Spleen (tissue), 11 donors: ENCODE data around the gene YIPF3. TPM values are rescaled to one million over a fixed set of nuclear protein-coding genes. Genes with fewer than 3 reads are reported as not detected.

ENCODE experiments used
- DNase-seq: peaks from one replicate; pipeline ENCODE4 v3.0.0-alpha.2; 2020
- H3K27ac ChIP-seq, 8 donors: fragments of 200-600 bp; sonication (generic) in 7 of 8; 1 replicate in 4 of 8; 2 replicates in 4 of 8; pipeline versions ENCODE4 v1.5.0 to v1.8.0; 2016 to 2021; ENCODE audit warnings: inconsistent platforms in 4 of 8, mild to moderate bottlenecking in 4 of 8, moderate library complexity in 1 of 8
- H3K27me3 ChIP-seq, 7 donors: fragments of 200-600 bp; sonication (generic) in 6 of 7; replicated peaks in 1 of 7; 1 replicate in 4 of 7; 2 replicates in 3 of 7; pipeline versions ENCODE4 v1.5.0 to v1.8.0; 2016 to 2021; ENCODE audit warnings: inconsistent platforms in 3 of 7, mild to moderate bottlenecking in 1 of 7
- H3K36me3 ChIP-seq, 6 donors: fragments of 200-600 bp; sonication (generic) in 5 of 6; 1 replicate in 4 of 6; 2 replicates in 2 of 6; pipeline versions ENCODE4 v1.5.0 to v1.8.0; 2016 to 2021; ENCODE audit warnings: inconsistent platforms in 2 of 6
- H3K4me1 ChIP-seq, 6 donors: fragments of 200-600 bp; sonication (generic) in 5 of 6; 1 replicate in 3 of 6; 2 replicates in 3 of 6; pipeline versions ENCODE4 v1.5.0 to v1.8.0; 2016 to 2021; ENCODE audit warnings: inconsistent platforms in 3 of 6
- H3K4me3 ChIP-seq, 8 donors: fragments of 200-600 bp; sonication (generic) in 7 of 8; 1 replicate in 4 of 8; 2 replicates in 4 of 8; pipeline versions ENCODE4 v1.5.0 to v1.8.0; 2016 to 2021; ENCODE audit warnings: inconsistent platforms in 4 of 8, mild to moderate bottlenecking in 4 of 8, moderate library complexity in 2 of 8
- H3K9me3 ChIP-seq, 8 donors: fragments of 200-600 bp; sonication (generic) in 7 of 8; 1 replicate in 4 of 8; 2 replicates in 4 of 8; pipeline versions ENCODE4 v1.5.0 to v1.8.0; 2016 to 2021; ENCODE audit warnings: inconsistent platforms in 4 of 8
- POLR2A ChIP-seq, 3 donors: fragments of 450-650 bp; IDR thresholded peaks; one replicate each; pipeline ENCODE4 v1.5.1; 2017; ENCODE audit warnings: antibody characterized with exemption in 3 of 3, mild to moderate bottlenecking in 1 of 3
- POLR2AphosphoS5 ChIP-seq, 3 donors: sonication (generic); formaldehyde crosslinking; IDR thresholded peaks; one replicate each; pipeline ENCODE4 v1.5.1; 2017; ENCODE audit warnings: antibody characterized with exemption in 3 of 3
- WGBS, 5 donors: extraction: QIAGEN DNeasy Blood & Tissue Kit in 3 of 5; methylation state at CpG; one replicate each; pipeline versions ENCODE4 v1.1.5 to v1.1.7; 2013 to 2018; 5-methylcytosine and 5-hydroxymethylcytosine counted together
- intact Hi-C: fragments of 100-400 bp; cut with DNase I; formaldehyde crosslinking; loops from one replicate; pipeline ENCODE4 v1.15.0; 2023; ENCODE audit warnings: low total_unique reads
- polyA plus RNA-seq, 3 donors: library from polyadenylated mRNA; stranded (reverse); fragments of 200-250 nt; gene quantifications; one replicate each; pipeline ENCODE4 v1.2.1, GENCODE V29; 2013
- total RNA-seq, 7 donors: library from RNA; depleted of rRNA in 3 of 7; stranded (reverse); fragments of >200 nt in 3 of 7; fragmentation: NEBNext Ultra II Directional in 4 of 7; extraction: Animal tissue kit (Norgen Biotek cat#: 25700) in 4 of 7; gene quantifications; one replicate each; pipeline versions ENCODE4 v1.1.0 to v1.2.1, GENCODE V29; 2016 to 2021
- TF ChIP-seq, protein P1 (sequence below), 11 experiments: fragments of 200-600 bp in 7 of 11; fragments of 450-650 bp in 4 of 11; sonication (generic) in 4 of 11; IDR thresholded peaks in 8 of 11; conservative IDR thresholded peaks in 3 of 11; 1 replicate in 7 of 11; 2 replicates in 4 of 11; pipeline versions ENCODE4 v1.4.0 to v1.8.0; 2016 to 2021; ENCODE audit warnings: antibody characterized with exemption in 11 of 11, inconsistent platforms in 4 of 11, mild to moderate bottlenecking in 1 of 11
- donor health status: healthy with polysubstance abuse.
- donor health status: DM: no; HTN: no; CAD: no; lungs with moderate emphysema.
- donor health status: DM: no; HTN: no; CAD: no.
- donor health status: Bipolar disorder and iron deficiency.
- donor health status: healthy.
- donor health status: DM: no; HTN: no; CAD: no.
- donor health status: DM: yes; HTN: yes; CAD: no.

YIPF3 gene
- total and polyA plus RNA-seq, 10 donors: 38.0 to 80.1 (median 63.8) TPM

DNA sequence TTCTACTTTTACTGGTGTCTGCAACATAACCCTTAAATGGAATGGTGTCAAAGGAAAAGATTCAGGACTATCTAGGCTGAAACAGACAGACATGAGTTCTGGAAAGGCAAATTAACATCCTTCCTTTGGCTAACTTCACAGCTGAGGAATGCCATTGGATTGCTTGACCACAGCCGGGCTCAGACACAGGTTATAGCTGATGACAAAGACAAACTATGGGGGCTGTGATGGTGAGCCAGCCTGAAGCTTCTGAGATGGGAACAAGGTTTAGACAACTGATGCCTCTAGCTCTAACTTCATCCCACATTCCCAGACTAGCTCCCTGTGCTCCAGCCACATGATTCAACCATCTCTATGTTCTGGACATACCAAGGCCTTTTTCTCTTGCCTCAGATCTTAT lies 15.5 kb upstream of the YIPF3 start:
- TF ChIP-seq, protein P1, sequence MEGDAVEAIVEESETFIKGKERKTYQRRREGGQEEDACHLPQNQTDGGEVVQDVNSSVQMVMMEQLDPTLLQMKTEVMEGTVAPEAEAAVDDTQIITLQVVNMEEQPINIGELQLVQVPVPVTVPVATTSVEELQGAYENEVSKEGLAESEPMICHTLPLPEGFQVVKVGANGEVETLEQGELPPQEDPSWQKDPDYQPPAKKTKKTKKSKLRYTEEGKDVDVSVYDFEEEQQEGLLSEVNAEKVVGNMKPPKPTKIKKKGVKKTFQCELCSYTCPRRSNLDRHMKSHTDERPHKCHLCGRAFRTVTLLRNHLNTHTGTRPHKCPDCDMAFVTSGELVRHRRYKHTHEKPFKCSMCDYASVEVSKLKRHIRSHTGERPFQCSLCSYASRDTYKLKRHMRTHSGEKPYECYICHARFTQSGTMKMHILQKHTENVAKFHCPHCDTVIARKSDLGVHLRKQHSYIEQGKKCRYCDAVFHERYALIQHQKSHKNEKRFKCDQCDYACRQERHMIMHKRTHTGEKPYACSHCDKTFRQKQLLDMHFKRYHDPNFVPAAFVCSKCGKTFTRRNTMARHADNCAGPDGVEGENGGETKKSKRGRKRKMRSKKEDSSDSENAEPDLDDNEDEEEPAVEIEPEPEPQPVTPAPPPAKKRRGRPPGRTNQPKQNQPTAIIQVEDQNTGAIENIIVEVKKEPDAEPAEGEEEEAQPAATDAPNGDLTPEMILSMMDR (IDR thresholded peaks at IDR 0.05 in 8 of 11, conservative IDR thresholded peaks at IDR 0.05 in 3 of 11): no peak
- no peaks in the 10 kb centered on the region for H3K9me3 ChIP-seq

DNA sequence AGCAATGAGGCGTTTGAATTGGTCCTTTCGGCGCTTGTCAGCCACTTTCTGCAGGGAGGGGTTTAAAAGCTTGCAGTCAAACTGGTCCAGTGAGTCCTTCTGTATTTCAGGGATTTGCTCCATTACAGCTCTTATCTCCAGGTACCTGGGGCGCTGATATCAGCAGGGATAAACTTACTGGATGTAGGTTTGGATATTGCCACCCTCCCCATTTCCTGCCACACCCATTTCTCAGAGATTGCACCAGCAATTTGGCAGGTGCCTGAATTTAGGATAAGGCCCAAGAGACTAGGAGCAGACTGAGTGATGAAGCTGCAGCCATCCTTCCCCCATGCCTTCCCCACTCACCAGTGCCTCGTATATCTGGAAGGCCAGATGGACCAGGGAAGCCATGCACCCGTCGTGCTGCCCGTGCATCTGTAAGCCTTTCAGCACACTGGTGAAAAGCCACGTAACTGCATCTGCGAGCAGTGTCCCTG lies 7.8 kb upstream of the YIPF3 start:
- no peak overlapping the region for H3K4me3 ChIP-seq
- H3K36me3 ChIP-seq: peaks cover 0 to 100% (median 98%) of the 10 kb centered on the region in 6 donors
- no peak for DNase-seq
- intact Hi-C loops: no loop called here
- no peaks in the 10 kb centered on the region for H3K4me1 ChIP-seq
- no peaks in the 10 kb centered on the region for H3K27me3 ChIP-seq
- no peaks in the 10 kb centered on the region for H3K9me3 ChIP-seq
- peak in 1 of 3 donors; percentile 12 for TF ChIP-seq POLR2AphosphoS5 (IDR thresholded peaks at IDR 0.05)
- TF ChIP-seq, protein P1 (IDR thresholded peaks at IDR 0.05 in 8 of 11, conservative IDR thresholded peaks at IDR 0.05 in 3 of 11): no peak
- TF ChIP-seq POLR2A (IDR thresholded peaks at IDR 0.05): no peak
- WGBS, 5 donors: 78 to 95% (median 85%) methylated on average over 10 of the region's 10 CpGs
- no peak overlapping the region for H3K27ac ChIP-seq

More for the DNA sequence above, 15.5 kb upstream of the YIPF3 start:
- Histone ChIP-seq H3K27ac (no peak overlapping the region), H3K27me3 (no peaks in the 10 kb centered on the region), H3K36me3 (peaks cover 0 to 99% (median 63%) of the 10 kb centered on the region in 6 donors), H3K4me3 (no peak overlapping the region), H3K4me1 (no peaks in the 10 kb centered on the region)
- intact Hi-C loops: no loop called here
- 91 to 100% (median 95%) methylated on average over 1 of the region's 1 CpG for WGBS, 5 donors
- no peak for DNase-seq

DNA sequence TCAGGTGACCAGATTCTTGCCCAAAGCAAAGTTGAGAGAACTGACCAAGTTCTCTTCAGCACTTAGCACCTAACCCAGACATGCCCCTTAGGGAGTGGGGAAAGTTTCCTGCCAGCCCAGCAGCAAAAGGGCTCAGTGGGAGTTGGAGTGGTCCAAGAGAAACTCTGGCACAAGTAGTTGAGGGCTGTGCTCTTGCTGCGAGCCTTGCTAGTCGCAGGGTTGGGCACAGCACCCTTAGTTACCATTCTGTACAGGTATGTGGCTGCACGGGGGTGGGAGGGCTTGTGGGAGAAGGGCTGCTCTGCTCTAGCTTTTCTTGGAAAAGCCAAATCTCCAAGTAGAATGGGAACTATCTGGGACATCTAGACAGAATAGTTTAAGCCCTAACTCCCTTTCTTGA lies 6.6 kb upstream of the YIPF3 start:
- no peak for DNase-seq
- Histone ChIP-seq H3K9me3 (no peaks in the 10 kb centered on the region), H3K4me3 (no peak overlapping the region), H3K27ac (no peak overlapping the region), H3K27me3 (no peaks in the 10 kb centered on the region), H3K4me1 (peaks cover 5 to 12% (median 7%) of the 10 kb centered on the region in 6 donors), H3K36me3 (peaks cover 0 to 98% (median 92%) of the 10 kb centered on the region in 6 donors)
- WGBS, 5 donors: 93 to 97% (median 96%) methylated on average over 3 of the region's 3 CpGs
- intact Hi-C loops: no loop called here
- TF ChIP-seq POLR2AphosphoS5 (IDR thresholded peaks at IDR 0.05) (no peak), POLR2A (IDR thresholded peaks at IDR 0.05) (no peak)
- TF ChIP-seq, protein P1 (IDR thresholded peaks at IDR 0.05 in 8 of 11, conservative IDR thresholded peaks at IDR 0.05 in 3 of 11): no peak

DNA sequence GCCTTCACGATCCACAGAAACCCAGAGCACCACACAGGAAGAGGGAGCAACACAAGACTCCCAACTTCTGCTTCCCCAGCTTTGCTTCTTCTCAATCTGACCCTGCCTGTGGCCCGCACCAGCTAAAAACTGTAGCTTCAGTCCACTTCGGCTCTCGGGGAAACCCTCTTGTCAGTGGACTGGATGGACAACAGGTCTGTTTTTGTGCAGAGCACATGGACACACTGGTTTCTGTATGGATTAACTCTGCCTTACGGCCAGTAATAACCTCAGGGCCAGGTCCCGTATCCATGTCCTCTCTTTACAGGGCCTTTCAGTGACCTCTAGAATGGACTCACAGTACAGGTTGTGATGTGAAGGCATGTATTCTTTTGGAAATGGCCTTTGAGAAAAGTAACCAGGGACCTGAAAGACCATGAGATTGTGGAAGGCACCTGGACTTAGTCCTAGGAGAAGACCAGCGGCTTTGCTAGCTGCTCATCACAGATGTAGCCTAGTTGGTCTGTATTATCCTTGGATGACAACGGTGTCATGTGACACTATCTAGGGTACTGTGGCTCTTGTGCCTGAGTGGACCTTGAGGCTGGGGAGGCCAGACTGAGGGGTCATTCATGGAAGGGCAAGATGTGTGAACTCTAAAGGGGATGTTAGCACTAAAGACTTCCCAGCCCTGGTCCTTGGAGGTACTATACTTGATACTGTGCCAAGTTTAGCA lies 6.0 kb upstream of the YIPF3 start:
- H3K4me1 ChIP-seq: peaks cover 11 to 18% (median 12%) of the 10 kb centered on the region in 6 donors
- H3K27ac ChIP-seq: no peak overlapping the region
- no peaks in the 10 kb centered on the region for H3K9me3 ChIP-seq
- no peaks in the 10 kb centered on the region for H3K27me3 ChIP-seq
- intact Hi-C loops: no loop called here
- peaks cover 0 to 92% (median 86%) of the 10 kb centered on the region in 6 donors for H3K36me3 ChIP-seq
- 83 to 91% (median 86%) methylated on average over 7 to 8 of the region's 8 CpGs for WGBS, 5 donors
- H3K4me3 ChIP-seq: no peak overlapping the region
- DNase-seq: no peak
- TF ChIP-seq POLR2AphosphoS5 (IDR thresholded peaks at IDR 0.05) (no peak), POLR2A (IDR thresholded peaks at IDR 0.05) (no peak)
- TF ChIP-seq, protein P1 (IDR thresholded peaks at IDR 0.05 in 8 of 11, conservative IDR thresholded peaks at IDR 0.05 in 3 of 11): no peak
